ENCODE results near the gene KCNIP1.

DNA sequence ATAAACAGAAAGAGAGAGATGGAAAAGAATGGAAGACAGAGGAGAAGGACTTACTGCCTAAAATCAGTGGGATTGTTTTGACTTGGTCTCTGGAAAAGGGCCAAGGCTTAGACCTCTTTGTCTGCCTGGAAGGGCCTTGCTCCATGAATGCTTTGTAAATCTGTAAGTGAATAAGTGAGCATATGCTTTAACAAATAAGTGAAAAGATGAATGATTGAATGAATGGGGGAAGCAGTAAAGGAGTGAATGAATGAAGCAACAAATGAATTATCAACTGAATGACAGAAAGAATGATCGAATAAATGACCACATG lies 5.5 kb downstream of the KCNIP1 start:
- TF ChIP-seq, protein P1, sequence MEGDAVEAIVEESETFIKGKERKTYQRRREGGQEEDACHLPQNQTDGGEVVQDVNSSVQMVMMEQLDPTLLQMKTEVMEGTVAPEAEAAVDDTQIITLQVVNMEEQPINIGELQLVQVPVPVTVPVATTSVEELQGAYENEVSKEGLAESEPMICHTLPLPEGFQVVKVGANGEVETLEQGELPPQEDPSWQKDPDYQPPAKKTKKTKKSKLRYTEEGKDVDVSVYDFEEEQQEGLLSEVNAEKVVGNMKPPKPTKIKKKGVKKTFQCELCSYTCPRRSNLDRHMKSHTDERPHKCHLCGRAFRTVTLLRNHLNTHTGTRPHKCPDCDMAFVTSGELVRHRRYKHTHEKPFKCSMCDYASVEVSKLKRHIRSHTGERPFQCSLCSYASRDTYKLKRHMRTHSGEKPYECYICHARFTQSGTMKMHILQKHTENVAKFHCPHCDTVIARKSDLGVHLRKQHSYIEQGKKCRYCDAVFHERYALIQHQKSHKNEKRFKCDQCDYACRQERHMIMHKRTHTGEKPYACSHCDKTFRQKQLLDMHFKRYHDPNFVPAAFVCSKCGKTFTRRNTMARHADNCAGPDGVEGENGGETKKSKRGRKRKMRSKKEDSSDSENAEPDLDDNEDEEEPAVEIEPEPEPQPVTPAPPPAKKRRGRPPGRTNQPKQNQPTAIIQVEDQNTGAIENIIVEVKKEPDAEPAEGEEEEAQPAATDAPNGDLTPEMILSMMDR (conservative IDR thresholded peaks at IDR 0.05; ENCODE audit: low read depth, low read length) = no peak
- TF ChIP-seq EZH2phosphoT487 (IDR thresholded peaks at IDR 0.05; ENCODE audit: borderline replicate concordance, low read length) (no peak), EZH2 (IDR thresholded peaks at IDR 0.05; ENCODE audit: low read length, unreplicated experiment) (no peak)

Measured in PC-3 (cell line).